SU-DHL-6 (cell line): ENCODE results near the gene ZBED3.
"Not testable (repeated sequence)": the region's sequence is repeated elsewhere in the genome, so short reads cannot be mapped to it uniquely, and the experiment has no call there.

ENCODE experiments used
- H2AFZ ChIP-seq: fragments of 200-600 bp; sonication (generic); 2 replicates; pipeline ENCODE4 v1.6.1; 2014; ENCODE audit warnings: low read depth, mild to moderate bottlenecking, moderate library complexity, mixed read lengths, antibody characterized with exemption, low read length; ENCODE audit not compliant: severe bottlenecking
- H3F3A ChIP-seq: fragments of 200-600 bp; shearing (Covaris generic); 2 replicates; pipeline ENCODE4 v1.6.0; 2016; ENCODE audit warnings: antibody characterized with exemption, mild to moderate bottlenecking; ENCODE audit not compliant: insufficient read depth
- H3K27ac ChIP-seq: fragments of 200-600 bp; sonication (generic); 2 replicates; pipeline ENCODE4 v1.5.1; 2016; ENCODE audit warnings: low read depth, mild to moderate bottlenecking, low read length, moderate library complexity, mixed read lengths
- H3K27me3 ChIP-seq: fragments of 200-600 bp; sonication (generic), shearing (Covaris generic); 2 replicates; pipeline ENCODE4 v1.6.0; 2014; ENCODE audit warnings: mild to moderate bottlenecking, low read length
- H3K36me3 ChIP-seq: fragments of 200-600 bp; sonication (generic); 2 replicates; pipeline ENCODE4 v1.6.1; 2014; ENCODE audit warnings: mild to moderate bottlenecking, low read length, mixed read lengths
- H3K4me2 ChIP-seq: fragments of 300-600, 200-600 bp; shearing (Covaris generic), sonication (generic); 2 replicates; pipeline ENCODE4 v1.6.0; 2014; ENCODE audit warnings: low read length, low read depth, mild to moderate bottlenecking; ENCODE audit not compliant: poor library complexity, severe bottlenecking
- H3K4me3 ChIP-seq: fragments of 200-600 bp; sonication (generic); 2 replicates; pipeline ENCODE4 v1.5.1; 2014; ENCODE audit warnings: antibody characterized with exemption, low read length, mild to moderate bottlenecking, mixed read lengths; ENCODE audit not compliant: insufficient read depth, poor library complexity, severe bottlenecking
- H3K79me2 ChIP-seq: fragments of 200-600 bp; sonication (generic); 2 replicates; pipeline ENCODE4 v1.6.1; 2014; ENCODE audit warnings: mild to moderate bottlenecking, low read length, moderate library complexity; ENCODE audit not compliant: insufficient read depth
- H3K9ac ChIP-seq: fragments of 200-600 bp; sonication (generic); 2 replicates; pipeline ENCODE4 v1.7.0; 2014; ENCODE audit warnings: mild to moderate bottlenecking, low read length
- H3K9me2 ChIP-seq: fragments of 200-600 bp; sonication (generic); replicated peaks from 2 replicates; pipeline ENCODE4 v1.6.1; 2014; ENCODE audit warnings: low read length; ENCODE audit not compliant: insufficient read depth
- H3K9me3 ChIP-seq: fragments of 200-600 bp; sonication (generic); 2 replicates; pipeline ENCODE4 v1.6.1; 2014; ENCODE audit warnings: low read length, mixed read lengths; ENCODE audit not compliant: insufficient read depth
- H4K20me1 ChIP-seq: fragments of 200-600 bp; sonication (generic); 2 replicates; pipeline ENCODE4 v1.6.1; 2014; ENCODE audit warnings: low read depth, mild to moderate bottlenecking, antibody characterized with exemption, low read length, moderate library complexity, mixed read lengths
- CTCF ChIP-seq: fragments of 200-600 bp; sonication (generic); IDR thresholded peaks from one replicate; pipeline ENCODE4 v1.5.1; 2017; ENCODE audit warnings: antibody characterized with exemption, mild to moderate bottlenecking, low read length, moderate library complexity; ENCODE audit not compliant: insufficient read depth, poor library complexity, severe bottlenecking
- EZH2phosphoT487 ChIP-seq: fragments of 200-600 bp; sonication (generic), shearing (Covaris generic); conservative IDR thresholded peaks from 2 replicates; pipeline ENCODE4 v1.6.1; 2018; ENCODE audit warnings: mild to moderate bottlenecking, antibody characterized with exemption, low read length, moderate library complexity, mixed read lengths

Gene ZBED3

GRCh38 chr5:77120706-77121105 is 33.6 kb upstream of the ZBED3 start:
- TF ChIP-seq EZH2phosphoT487 (no peak), CTCF (no peak)
- H3K9ac ChIP-seq = no peak overlapping the region
- H3K9me3 ChIP-seq = no peaks in the 10 kb centered on the region

GRCh38 chr5:77120086-77120485 is 33.0 kb upstream of the ZBED3 start:
- Histone ChIP-seq H3F3A (no peaks in the 10 kb centered on the region), H3K4me3 (no peak overlapping the region), H4K20me1 (no peaks in the 10 kb centered on the region), H3K9me2 (no peaks in the 10 kb centered on the region), H3K79me2 (no peaks in the 10 kb centered on the region), H3K27ac (no peak overlapping the region), H3K9ac (no peak overlapping the region), H3K4me2 (no peak overlapping the region), H3K27me3 (no peaks in the 10 kb centered on the region), H3K9me3 (no peaks in the 10 kb centered on the region), H3K36me3 (no peaks in the 10 kb centered on the region), H2AFZ (no peak overlapping the region)
- no peak for TF ChIP-seq EZH2phosphoT487
- TF ChIP-seq CTCF = no peak

More at GRCh38 chr5:77120706-77121105, 33.6 kb upstream of the ZBED3 start:
- Histone ChIP-seq H3K79me2 (no peaks in the 10 kb centered on the region), H2AFZ (no peak overlapping the region), H3K9me2 (no peaks in the 10 kb centered on the region), H4K20me1 (no peaks in the 10 kb centered on the region), H3F3A (no peaks in the 10 kb centered on the region), H3K27me3 (no peaks in the 10 kb centered on the region), H3K27ac (no peak overlapping the region), H3K4me2 (no peak overlapping the region), H3K36me3 (no peaks in the 10 kb centered on the region), H3K4me3 (no peak overlapping the region)

GRCh38 chr5:77117161-77117560 is 30.1 kb upstream of the ZBED3 start:
- Histone ChIP-seq H2AFZ (no peak overlapping the region), H3K36me3 (no peaks in the 10 kb centered on the region), H3K4me2 (no peak overlapping the region), H3K27me3 (no peaks in the 10 kb centered on the region), H3K79me2 (no peaks in the 10 kb centered on the region), H3K27ac (no peak overlapping the region), H3K9me2 (no peaks in the 10 kb centered on the region), H3K9ac (no peak overlapping the region), H4K20me1 (no peaks in the 10 kb centered on the region), H3F3A (no peaks in the 10 kb centered on the region), H3K9me3 (no peaks in the 10 kb centered on the region), H3K4me3 (no peak overlapping the region)
- TF ChIP-seq EZH2phosphoT487 = no peak
- no peak for TF ChIP-seq CTCF

GRCh38 chr5:77107035-77107434 is 19.9 kb upstream of the ZBED3 start:
- H3K4me2 ChIP-seq, H3K79me2 ChIP-seq, H3K4me3 ChIP-seq, H3K9ac ChIP-seq, H2AFZ ChIP-seq, H4K20me1 ChIP-seq, H3K27ac ChIP-seq, H3K9me2 ChIP-seq, H3K9me3 ChIP-seq, H3K36me3 ChIP-seq, H3K27me3 ChIP-seq, H3F3A ChIP-seq: not testable (repeated sequence)
